Endodermal cell (in vitro differentiated cells): ENCODE measurements around the gene PPP1R12A. TPM values are rescaled to one million over a fixed set of nuclear protein-coding genes. Genes with fewer than 3 reads are reported as not detected.
"Not testable (repeated sequence)": the region's sequence is repeated elsewhere in the genome, so short reads cannot be mapped to it uniquely, and the experiment has no call there.

ENCODE experiments used
- DNase-seq: peaks from one replicate; pipeline ENCODE4 v3.0.0-alpha.2; 2017
- H3K27ac ChIP-seq: 2 replicates; pipeline ENCODE4 v1.5.1; 2013; ENCODE audit warnings: mild to moderate bottlenecking, low read depth, low read length, moderate library complexity
- H3K27me3 ChIP-seq: 2 replicates; pipeline ENCODE4 v1.6.1; 2013; ENCODE audit warnings: mild to moderate bottlenecking, low read length, moderate library complexity; ENCODE audit not compliant: insufficient read depth, control insufficient read depth, poor library complexity, severe bottlenecking
- H3K36me3 ChIP-seq: 2 replicates; pipeline ENCODE4 v1.7.0; 2013; ENCODE audit warnings: mild to moderate bottlenecking, low read length, moderate library complexity; ENCODE audit not compliant: control insufficient read depth, insufficient read depth
- H3K4me1 ChIP-seq: one replicate; pipeline ENCODE4 v1.7.0; 2013; ENCODE audit warnings: low read length; ENCODE audit not compliant: control insufficient read depth, insufficient read depth
- H3K4me3 ChIP-seq: 2 replicates; pipeline ENCODE4 v1.5.1; 2013; ENCODE audit warnings: mild to moderate bottlenecking, low read length, moderate library complexity
- H3K9ac ChIP-seq: 2 replicates; pipeline ENCODE4 v1.6.1; 2013; ENCODE audit warnings: mild to moderate bottlenecking, low read length, moderate library complexity; ENCODE audit not compliant: poor library complexity, severe bottlenecking; ENCODE audit errors: extremely low read depth
- H3K9me3 ChIP-seq: 2 replicates; pipeline ENCODE4 v1.6.1; 2013; ENCODE audit warnings: mild to moderate bottlenecking, low read length, moderate library complexity; ENCODE audit not compliant: control insufficient read depth
- H3K27ac Mint-ChIP-seq: 2 replicates; pipeline ENCODE4 v1.8.0; 2020; ENCODE audit warnings: mixed read lengths
- H3K27me3 Mint-ChIP-seq: 2 replicates; pipeline ENCODE4 v1.8.0; 2021; ENCODE audit warnings: mild to moderate bottlenecking, mixed read lengths; ENCODE audit not compliant: insufficient read depth
- H3K36me3 Mint-ChIP-seq: 2 replicates; pipeline ENCODE4 v1.8.0; 2020; ENCODE audit warnings: low read depth, mixed read lengths
- H3K4me1 Mint-ChIP-seq: 2 replicates; pipeline ENCODE4 v1.8.0; 2020; ENCODE audit warnings: mixed read lengths
- H3K4me3 Mint-ChIP-seq: 2 replicates; pipeline ENCODE4 v1.8.0; 2020; ENCODE audit warnings: mild to moderate bottlenecking, moderate library complexity, mixed read lengths
- H3K9me3 Mint-ChIP-seq: 2 replicates; pipeline ENCODE4 v1.8.0; 2020; ENCODE audit warnings: mild to moderate bottlenecking, mixed read lengths
- WGBS, 2 experiments: methylation state at CpG; one replicate each; pipeline versions ENCODE4 v1.1.5 to v1.1.7; 2013; ENCODE audit warnings: missing lambda C conversion rate in 2 of 2, mixed read lengths in 1 of 2; ENCODE audit not compliant: insufficient coverage in 1 of 2, insufficient read length in 1 of 2; 5-methylcytosine and 5-hydroxymethylcytosine counted together
- total RNA-seq, 2 donors: library from RNA; stranded (reverse); fragmentation: NEBNext Ultra II Directional in 1 of 2; extraction: Animal tissue kit (Norgen Biotek cat#: 25700) in 1 of 2; gene quantifications; 2 replicates in 1 of 2; 3 replicates in 1 of 2; pipeline ENCODE4 v1.2.1, GENCODE V29; 2021
- TF ChIP-seq, protein P1 (sequence below): fragments of 200-600 bp; sonication (generic); conservative IDR thresholded peaks from 2 replicates; pipeline ENCODE4 v1.5.0; 2021; ENCODE audit warnings: antibody characterized with exemption, mild to moderate bottlenecking

Gene PPP1R12A
- total RNA-seq, 2 donors from 2014 or later: 80.0 to 94.7 TPM

GRCh38 chr12:79945433-79945832 is 10.5 kb upstream of the PPP1R12A start:
- Mint-ChIP-seq H3K4me1 (peaks cover 5% of the 10 kb centered on the region), H3K36me3 (no peaks in the 10 kb centered on the region), H3K9me3 (no peaks in the 10 kb centered on the region), H3K27me3 (no peaks in the 10 kb centered on the region), H3K27ac (no peak overlapping the region), H3K4me3 (no peak overlapping the region)
- Histone ChIP-seq H3K36me3 (no peaks in the 10 kb centered on the region), H3K27me3 (no peaks in the 10 kb centered on the region), H3K4me3 (no peak overlapping the region), H3K9me3 (no peaks in the 10 kb centered on the region), H3K27ac (no peak overlapping the region), H3K9ac (no peak overlapping the region), H3K4me1 (peaks cover 6% of the 10 kb centered on the region)
- DNase-seq: no peak
- 80 to 87% methylated on average over 1 to 4 of the region's 4 CpGs for WGBS, 2 experiments
- TF ChIP-seq, protein P1, sequence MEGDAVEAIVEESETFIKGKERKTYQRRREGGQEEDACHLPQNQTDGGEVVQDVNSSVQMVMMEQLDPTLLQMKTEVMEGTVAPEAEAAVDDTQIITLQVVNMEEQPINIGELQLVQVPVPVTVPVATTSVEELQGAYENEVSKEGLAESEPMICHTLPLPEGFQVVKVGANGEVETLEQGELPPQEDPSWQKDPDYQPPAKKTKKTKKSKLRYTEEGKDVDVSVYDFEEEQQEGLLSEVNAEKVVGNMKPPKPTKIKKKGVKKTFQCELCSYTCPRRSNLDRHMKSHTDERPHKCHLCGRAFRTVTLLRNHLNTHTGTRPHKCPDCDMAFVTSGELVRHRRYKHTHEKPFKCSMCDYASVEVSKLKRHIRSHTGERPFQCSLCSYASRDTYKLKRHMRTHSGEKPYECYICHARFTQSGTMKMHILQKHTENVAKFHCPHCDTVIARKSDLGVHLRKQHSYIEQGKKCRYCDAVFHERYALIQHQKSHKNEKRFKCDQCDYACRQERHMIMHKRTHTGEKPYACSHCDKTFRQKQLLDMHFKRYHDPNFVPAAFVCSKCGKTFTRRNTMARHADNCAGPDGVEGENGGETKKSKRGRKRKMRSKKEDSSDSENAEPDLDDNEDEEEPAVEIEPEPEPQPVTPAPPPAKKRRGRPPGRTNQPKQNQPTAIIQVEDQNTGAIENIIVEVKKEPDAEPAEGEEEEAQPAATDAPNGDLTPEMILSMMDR: no peak

- H3K27ac Mint-ChIP-seq: no peak overlapping the region
- H3K4me3 ChIP-seq: no peak overlapping the region
- TF ChIP-seq, protein P1: no peak
- H3K9me3 ChIP-seq: no peaks in the 10 kb centered on the region
- no peaks in the 10 kb centered on the region for H3K27me3 Mint-ChIP-seq
- H3K9ac ChIP-seq: no peak overlapping the region
- H3K36me3 Mint-ChIP-seq: no peaks in the 10 kb centered on the region
- H3K9me3 Mint-ChIP-seq: no peaks in the 10 kb centered on the region
- 91 to 93% methylated on average over 3 of the region's 3 CpGs for WGBS, 2 experiments
- H3K4me3 Mint-ChIP-seq: no peak overlapping the region
- H3K36me3 ChIP-seq: no peaks in the 10 kb centered on the region
- H3K4me1 Mint-ChIP-seq: peaks cover 5% of the 10 kb centered on the region
- peaks cover 6% of the 10 kb centered on the region for H3K4me1 ChIP-seq
- no peak overlapping the region for H3K27ac ChIP-seq
- H3K27me3 ChIP-seq: no peaks in the 10 kb centered on the region
- no peak for DNase-seq
Measured at GRCh38 chr12:79944565-79944964, 9.7 kb upstream of the PPP1R12A start.

- not testable (repeated sequence) for H3K4me3 Mint-ChIP-seq, H3K27ac ChIP-seq, H3K9me3 ChIP-seq, H3K4me3 ChIP-seq, DNase-seq, H3K36me3 Mint-ChIP-seq, H3K4me1 Mint-ChIP-seq, H3K4me1 ChIP-seq, H3K9ac ChIP-seq, H3K27ac Mint-ChIP-seq, H3K9me3 Mint-ChIP-seq, H3K27me3 Mint-ChIP-seq, H3K36me3 ChIP-seq, H3K27me3 ChIP-seq
- WGBS, 2 experiments: 93% methylated on average over 1 of the region's 2 CpGs; no CpG with 5 or more reads in 1 of the 2 experiments
Measured at GRCh38 chr12:79942846-79943245, 7.9 kb upstream of the PPP1R12A start.

- no peaks in the 10 kb centered on the region for H3K9me3 Mint-ChIP-seq
- H3K27ac Mint-ChIP-seq: no peak overlapping the region
- no peaks in the 10 kb centered on the region for H3K4me1 ChIP-seq
- TF ChIP-seq, protein P1: no peak
- H3K27ac ChIP-seq: no peak overlapping the region
- H3K27me3 Mint-ChIP-seq: no peaks in the 10 kb centered on the region
- H3K36me3 ChIP-seq: no peaks in the 10 kb centered on the region
- DNase-seq: no peak
- no peak overlapping the region for H3K4me3 ChIP-seq
- WGBS, 2 experiments: 87 to 100% methylated on average over 1 of the region's 1 CpG
- peaks cover 11% of the 10 kb centered on the region for H3K4me1 Mint-ChIP-seq
- H3K4me3 Mint-ChIP-seq: no peak overlapping the region
- no peaks in the 10 kb centered on the region for H3K9me3 ChIP-seq
- H3K27me3 ChIP-seq: no peaks in the 10 kb centered on the region
- no peaks in the 10 kb centered on the region for H3K36me3 Mint-ChIP-seq
- no peak overlapping the region for H3K9ac ChIP-seq
Measured at GRCh38 chr12:79939728-79940310, 4.9 kb upstream of the PPP1R12A start.
